K562 (cell line): ENCODE results near the gene APOM. TPM values are rescaled to one million over a fixed set of nuclear protein-coding genes. Genes with fewer than 3 reads are reported as not detected.
A peak's percentile ranks its signal among the peaks of the same experiment; 100 is the strongest.

Experiments used
- BACH1 ChIP-seq: fragments of 200-800 bp; sonication (Bioruptor generic); IDR thresholded peaks from 2 replicates; pipeline ENCODE4 v1.6.1; 2016; ENCODE audit warnings: missing genetic modification characterization, missing compliant biosample characterization
- CBX3 ChIP-seq, 2 experiments: IDR thresholded peaks; 1 replicate in 1 of 2; 2 replicates in 1 of 2; pipeline ENCODE4 v1.6.1; 2012; ENCODE audit warnings: inconsistent platforms in 2 of 2, low read length in 2 of 2, borderline replicate concordance in 1 of 2, control low read depth in 1 of 2
- CEBPB ChIP-seq: fragments of 450-650 bp; IDR thresholded peaks from 2 replicates; pipeline ENCODE4 v1.6.1; 2016; ENCODE audit warnings: missing genetic modification characterization, missing compliant biosample characterization
- E2F3 ChIP-seq: fragments of 250-450 bp; sonication (Bioruptor Pico); IDR thresholded peaks from 2 replicates; pipeline ENCODE4 v1.4.0; 2020; ENCODE audit warnings: mild to moderate bottlenecking
- KAT8 ChIP-seq: fragments of 450-650 bp; IDR thresholded peaks from 2 replicates; pipeline ENCODE4 v1.6.1; 2016; ENCODE audit warnings: low read depth, mild to moderate bottlenecking
- KDM5B ChIP-seq: fragments of 200-600 bp; sonication (generic); IDR thresholded peaks from 2 replicates; pipeline ENCODE4 v1.6.1; 2012; ENCODE audit warnings: low read depth, mild to moderate bottlenecking, moderate library complexity, low read length, control low read depth, inconsistent platforms; ENCODE audit not compliant: insufficient replicate concordance
- POU5F1 ChIP-seq: fragments of 150-350 bp; IDR thresholded peaks from 2 replicates; pipeline ENCODE4 v1.6.1; 2014; ENCODE audit warnings: borderline replicate concordance, low read length, low read depth, mild to moderate bottlenecking; ENCODE audit not compliant: partially characterized antibody
- U2AF2 ChIP-seq: fragments of 200-400 bp; formaldehyde crosslinking; optimal IDR thresholded peaks from 2 replicates; pipeline ENCODE3; 2017; ENCODE audit warnings: low read depth, mild to moderate bottlenecking, low read length
- ZNF583 ChIP-seq: fragments of 250-450 bp; sonication (Bioruptor Pico); IDR thresholded peaks from 2 replicates; pipeline ENCODE4 v1.4.0; 2020
- polyA plus RNA-seq, 8 experiments: library from polyadenylated mRNA; depleted of rRNA in 4 of 8; stranded (reverse) in 5 of 8; unstranded in 3 of 8; fragments of >200 nt; fragmentation: Nextera tagmentation in 2 of 8; fragmentation: Illumina TruSeq in 1 of 8; extraction: Ambion mirVana in 2 of 8; extraction: Trizol in 1 of 8; gene quantifications; 2 replicates each; pipeline versions ENCODE4 v1.2.1 to v1.2.3, GENCODE V29; 2011 to 2014; ENCODE audit warnings: inconsistent platforms in 1 of 8, missing spikeins in 1 of 8
- total RNA-seq, 7 experiments: library from RNA; depleted of rRNA in 6 of 7; stranded (reverse); fragments of >200 nt in 6 of 7; fragmentation: Illumina TruSeq in 2 of 7; extraction: Trizol in 2 of 7; gene quantifications; 2 replicates each; pipeline versions ENCODE4 v1.2.1 to v1.2.3, GENCODE V29; 2011 to 2021; ENCODE audit warnings: low replicate concordance in 1 of 7
- TF ChIP-seq, protein P1 (sequence below): fragments of 250-450 bp; sonication (Bioruptor Pico); IDR thresholded peaks from 2 replicates; pipeline ENCODE4 v1.9.0; 2021; ENCODE audit warnings: mild to moderate bottlenecking
- TF ChIP-seq, protein P2 (sequence below): fragments of 450-650 bp; IDR thresholded peaks from 2 replicates; pipeline ENCODE4 v1.7.0; 2016; ENCODE audit warnings: borderline replicate concordance
- TF ChIP-seq, protein P3 (sequence below): IDR thresholded peaks from 3 replicates; pipeline ENCODE4 v1.6.1; 2011; ENCODE audit warnings: borderline replicate concordance, mild to moderate bottlenecking; ENCODE audit not compliant: insufficient read length, insufficient read depth
- TF ChIP-seq, protein P4 (sequence below), 2 experiments: fragments of 450-650 bp; formaldehyde crosslinking in 1 of 2; IDR thresholded peaks; 2 replicates each; pipeline versions ENCODE4 v1.4.0 to v1.6.1; 2014 to 2020; ENCODE audit warnings: mild to moderate bottlenecking in 2 of 2, borderline replicate concordance in 1 of 2, low read depth in 1 of 2
- TF ChIP-seq, protein P5 (sequence below): sonication (generic); formaldehyde crosslinking; IDR thresholded peaks from 2 replicates; pipeline ENCODE4 v1.9.0; 2022; ENCODE audit warnings: mild to moderate bottlenecking, missing genetic modification reagents

Gene APOM
- total and polyA plus RNA-seq, 9 of the 15 experiments (the other 6 are each of a cell fraction or from before 2014, with no cell fraction given), result 5.7 to 24.3 (median 10.4) TPM

DNA sequence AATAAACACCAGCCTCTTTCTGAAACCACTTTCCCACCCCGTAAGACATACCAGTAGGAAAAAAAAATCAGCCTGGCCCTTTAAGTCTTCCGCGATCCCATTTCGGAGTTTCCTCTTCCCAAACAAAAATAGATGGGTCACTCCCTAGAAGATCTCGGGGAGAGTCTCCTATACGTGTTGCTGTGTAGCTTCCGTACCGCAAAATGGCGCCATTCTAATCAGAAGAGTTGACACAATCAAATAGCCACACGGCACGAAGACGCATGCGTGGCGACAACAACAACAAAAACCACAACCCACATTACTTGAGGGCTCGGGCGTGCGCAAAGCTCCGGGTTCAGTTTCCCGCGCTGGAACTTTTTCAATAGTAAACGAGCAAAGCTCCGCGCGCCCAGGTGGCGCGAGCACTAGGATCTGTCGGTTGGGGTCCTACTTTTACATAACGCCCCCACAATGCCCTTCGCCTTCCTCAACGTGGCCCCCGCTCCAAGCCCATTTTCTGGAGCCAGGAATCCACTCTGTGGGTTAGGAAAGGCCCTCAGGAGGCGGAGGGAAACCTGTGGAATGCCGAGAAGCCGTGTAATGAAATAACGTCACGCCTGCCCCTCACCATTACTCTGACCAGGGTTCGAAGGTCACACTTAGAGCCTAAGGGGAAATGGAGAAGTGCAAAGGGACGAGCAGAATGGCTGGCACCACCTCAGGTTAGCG lies 9.3 kb downstream of the APOM start, which contains the start of gene GPANK1 (continued):
- TF ChIP-seq CEBPB (tag), result peak; percentile 71
- TF ChIP-seq POU5F1, result peak; percentile 36
- peak; percentile 86 for TF ChIP-seq KDM5B
- TF ChIP-seq, protein P1, sequence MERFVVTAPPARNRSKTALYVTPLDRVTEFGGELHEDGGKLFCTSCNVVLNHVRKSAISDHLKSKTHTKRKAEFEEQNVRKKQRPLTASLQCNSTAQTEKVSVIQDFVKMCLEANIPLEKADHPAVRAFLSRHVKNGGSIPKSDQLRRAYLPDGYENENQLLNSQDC (CRISPR knock-in tag), result peak; percentile 36; the same call in 1 of the 2 replicates
- peak; percentile 99 for TF ChIP-seq E2F3 (CRISPR knock-in tag)
- no peak; a peak in 1 of 3 replicates for TF ChIP-seq CBX3 (IDR thresholded peaks at IDR 0.05; ENCODE audit: borderline replicate concordance in 1 of 2, low read length in 2 of 2)
- TF ChIP-seq ZNF583 (CRISPR knock-in tag), result no peak
- TF ChIP-seq, protein P2, sequence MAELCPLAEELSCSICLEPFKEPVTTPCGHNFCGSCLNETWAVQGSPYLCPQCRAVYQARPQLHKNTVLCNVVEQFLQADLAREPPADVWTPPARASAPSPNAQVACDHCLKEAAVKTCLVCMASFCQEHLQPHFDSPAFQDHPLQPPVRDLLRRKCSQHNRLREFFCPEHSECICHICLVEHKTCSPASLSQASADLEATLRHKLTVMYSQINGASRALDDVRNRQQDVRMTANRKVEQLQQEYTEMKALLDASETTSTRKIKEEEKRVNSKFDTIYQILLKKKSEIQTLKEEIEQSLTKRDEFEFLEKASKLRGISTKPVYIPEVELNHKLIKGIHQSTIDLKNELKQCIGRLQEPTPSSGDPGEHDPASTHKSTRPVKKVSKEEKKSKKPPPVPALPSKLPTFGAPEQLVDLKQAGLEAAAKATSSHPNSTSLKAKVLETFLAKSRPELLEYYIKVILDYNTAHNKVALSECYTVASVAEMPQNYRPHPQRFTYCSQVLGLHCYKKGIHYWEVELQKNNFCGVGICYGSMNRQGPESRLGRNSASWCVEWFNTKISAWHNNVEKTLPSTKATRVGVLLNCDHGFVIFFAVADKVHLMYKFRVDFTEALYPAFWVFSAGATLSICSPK, result peak; percentile 91; the same call in 1 of the 2 replicates
- TF ChIP-seq, protein P3, sequence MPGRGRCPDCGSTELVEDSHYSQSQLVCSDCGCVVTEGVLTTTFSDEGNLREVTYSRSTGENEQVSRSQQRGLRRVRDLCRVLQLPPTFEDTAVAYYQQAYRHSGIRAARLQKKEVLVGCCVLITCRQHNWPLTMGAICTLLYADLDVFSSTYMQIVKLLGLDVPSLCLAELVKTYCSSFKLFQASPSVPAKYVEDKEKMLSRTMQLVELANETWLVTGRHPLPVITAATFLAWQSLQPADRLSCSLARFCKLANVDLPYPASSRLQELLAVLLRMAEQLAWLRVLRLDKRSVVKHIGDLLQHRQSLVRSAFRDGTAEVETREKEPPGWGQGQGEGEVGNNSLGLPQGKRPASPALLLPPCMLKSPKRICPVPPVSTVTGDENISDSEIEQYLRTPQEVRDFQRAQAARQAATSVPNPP, result no peak
- TF ChIP-seq BACH1, result no peak
- TF ChIP-seq, protein P4, sequence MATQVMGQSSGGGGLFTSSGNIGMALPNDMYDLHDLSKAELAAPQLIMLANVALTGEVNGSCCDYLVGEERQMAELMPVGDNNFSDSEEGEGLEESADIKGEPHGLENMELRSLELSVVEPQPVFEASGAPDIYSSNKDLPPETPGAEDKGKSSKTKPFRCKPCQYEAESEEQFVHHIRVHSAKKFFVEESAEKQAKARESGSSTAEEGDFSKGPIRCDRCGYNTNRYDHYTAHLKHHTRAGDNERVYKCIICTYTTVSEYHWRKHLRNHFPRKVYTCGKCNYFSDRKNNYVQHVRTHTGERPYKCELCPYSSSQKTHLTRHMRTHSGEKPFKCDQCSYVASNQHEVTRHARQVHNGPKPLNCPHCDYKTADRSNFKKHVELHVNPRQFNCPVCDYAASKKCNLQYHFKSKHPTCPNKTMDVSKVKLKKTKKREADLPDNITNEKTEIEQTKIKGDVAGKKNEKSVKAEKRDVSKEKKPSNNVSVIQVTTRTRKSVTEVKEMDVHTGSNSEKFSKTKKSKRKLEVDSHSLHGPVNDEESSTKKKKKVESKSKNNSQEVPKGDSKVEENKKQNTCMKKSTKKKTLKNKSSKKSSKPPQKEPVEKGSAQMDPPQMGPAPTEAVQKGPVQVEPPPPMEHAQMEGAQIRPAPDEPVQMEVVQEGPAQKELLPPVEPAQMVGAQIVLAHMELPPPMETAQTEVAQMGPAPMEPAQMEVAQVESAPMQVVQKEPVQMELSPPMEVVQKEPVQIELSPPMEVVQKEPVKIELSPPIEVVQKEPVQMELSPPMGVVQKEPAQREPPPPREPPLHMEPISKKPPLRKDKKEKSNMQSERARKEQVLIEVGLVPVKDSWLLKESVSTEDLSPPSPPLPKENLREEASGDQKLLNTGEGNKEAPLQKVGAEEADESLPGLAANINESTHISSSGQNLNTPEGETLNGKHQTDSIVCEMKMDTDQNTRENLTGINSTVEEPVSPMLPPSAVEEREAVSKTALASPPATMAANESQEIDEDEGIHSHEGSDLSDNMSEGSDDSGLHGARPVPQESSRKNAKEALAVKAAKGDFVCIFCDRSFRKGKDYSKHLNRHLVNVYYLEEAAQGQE (IDR thresholded peaks at IDR 0.05; ENCODE audit: borderline replicate concordance), result no peak
- TF ChIP-seq, protein P4 (CRISPR knock-in tag; IDR thresholded peaks at IDR 0.05; ENCODE audit: low read depth), result no peak
- peak; percentile 76; the same call in 1 of the 2 replicates for TF ChIP-seq KAT8
- TF ChIP-seq, protein P5, sequence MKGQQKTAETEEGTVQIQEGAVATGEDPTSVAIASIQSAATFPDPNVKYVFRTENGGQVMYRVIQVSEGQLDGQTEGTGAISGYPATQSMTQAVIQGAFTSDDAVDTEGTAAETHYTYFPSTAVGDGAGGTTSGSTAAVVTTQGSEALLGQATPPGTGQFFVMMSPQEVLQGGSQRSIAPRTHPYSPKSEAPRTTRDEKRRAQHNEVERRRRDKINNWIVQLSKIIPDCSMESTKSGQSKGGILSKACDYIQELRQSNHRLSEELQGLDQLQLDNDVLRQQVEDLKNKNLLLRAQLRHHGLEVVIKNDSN (CRISPR knock-in tag), result peak; percentile 50; the same call in 1 of the 2 replicates
- TF ChIP-seq U2AF2, result no peak
